Activated CD4-positive, alpha-beta T cell treated with anti-CD3 and anti-CD28 coated beads for 24 hours (primary cell): ENCODE measurements around the gene GASK1B.

Source experiments
- DNase-seq, 2 donors: peaks; one replicate each; pipeline ENCODE4 v3.0.0-alpha.2; 2020; ENCODE audit warnings: low read depth in 2 of 2

The GASK1B gene

DNA sequence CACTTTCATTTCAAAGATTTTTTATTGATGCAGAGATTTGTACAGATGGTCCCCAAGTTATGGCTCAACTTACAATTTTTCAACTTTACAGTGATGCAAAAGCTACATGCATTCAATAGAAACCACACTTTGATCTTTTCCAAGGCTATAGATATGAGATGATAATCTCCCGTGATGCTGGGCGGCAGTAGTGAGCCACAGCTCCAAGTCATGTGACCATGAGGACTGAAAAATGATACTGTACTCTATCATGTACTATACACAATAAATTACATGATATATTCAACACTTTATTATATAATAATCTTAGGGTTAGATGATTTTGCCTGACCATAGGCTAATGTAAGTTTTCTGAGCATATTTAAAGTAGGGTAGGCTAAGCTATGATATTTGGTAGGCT is 14.0 kb upstream of the GASK1B start:
- no peak for DNase-seq

- no peak for DNase-seq
Observed at GRCh38 chr4:158182736-158183135, 9.9 kb upstream of the GASK1B start.

- no peak for DNase-seq
Observed at GRCh38 chr4:158181906-158182305, 9.1 kb upstream of the GASK1B start.

GRCh38 chr4:158179465-158179864 is 6.6 kb upstream of the GASK1B start:
- DNase-seq = no peak

DNA sequence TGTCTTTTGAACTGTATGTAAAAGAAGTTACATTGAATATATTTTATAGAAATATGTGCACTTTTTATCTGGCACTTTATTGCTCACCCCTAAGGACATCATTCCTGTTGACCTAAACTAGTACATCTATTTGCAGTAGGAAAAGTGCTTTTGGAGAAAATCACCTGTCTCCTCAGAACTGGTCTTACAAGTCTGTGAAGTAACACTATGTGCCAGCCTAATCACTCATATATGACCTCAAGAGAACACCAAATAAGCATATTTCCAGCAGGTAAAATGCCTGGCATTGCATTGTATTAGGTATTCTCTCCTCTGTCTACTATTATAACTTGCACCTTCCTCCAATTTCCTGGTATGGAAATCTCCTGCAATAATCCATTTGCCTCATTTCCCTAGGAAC is 4.0 kb upstream of the GASK1B start:
- DNase-seq = no peak

GRCh38 chr4:158176108-158176507 is 3.3 kb upstream of the GASK1B start:
- no peak for DNase-seq

- peak in 1 of 2 donors; percentile 12 for DNase-seq
Observed at GRCh38 chr4:158170691-158171561, 1.9 kb downstream of the GASK1B start.

DNA sequence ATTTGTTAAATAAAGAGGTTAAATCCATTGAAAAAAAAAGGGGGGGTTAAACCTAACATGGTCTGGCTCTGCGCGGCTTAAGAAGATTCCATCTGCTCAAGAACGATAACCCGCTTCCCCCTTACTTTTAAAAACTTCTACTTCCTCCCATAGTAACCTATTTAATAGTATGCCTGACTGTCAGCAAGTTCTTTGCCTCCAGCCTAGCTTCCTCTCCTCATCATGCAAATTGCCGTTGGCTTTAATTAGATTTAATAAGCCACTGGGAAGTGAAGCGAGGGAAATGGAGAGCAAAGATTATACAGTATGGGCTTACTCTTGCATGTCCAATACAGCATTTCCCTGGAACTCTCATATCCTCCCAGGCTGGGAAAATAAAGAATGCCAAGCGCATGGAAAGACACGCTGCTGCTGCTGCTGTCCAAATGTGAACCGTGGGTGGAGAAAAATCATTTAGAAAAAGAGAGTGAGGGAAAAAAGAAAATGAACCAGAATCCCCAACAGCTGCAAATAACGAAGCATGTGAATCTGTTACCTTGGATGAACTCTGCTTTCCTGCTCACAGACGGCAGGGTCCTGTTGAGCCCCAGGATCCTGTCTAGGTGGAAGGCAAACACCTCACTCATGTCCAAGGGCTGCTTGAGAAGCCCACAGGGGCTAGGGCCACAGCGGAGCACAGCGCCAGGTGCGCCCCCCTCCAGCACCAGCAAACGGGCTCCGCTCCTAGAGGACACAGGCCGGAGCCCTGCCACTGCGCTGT is 2.7 kb downstream of the GASK1B start:
- no peak for DNase-seq

- DNase-seq = no peak
Observed at GRCh38 chr4:158169506-158169905, 3.3 kb downstream of the GASK1B start.

DNA sequence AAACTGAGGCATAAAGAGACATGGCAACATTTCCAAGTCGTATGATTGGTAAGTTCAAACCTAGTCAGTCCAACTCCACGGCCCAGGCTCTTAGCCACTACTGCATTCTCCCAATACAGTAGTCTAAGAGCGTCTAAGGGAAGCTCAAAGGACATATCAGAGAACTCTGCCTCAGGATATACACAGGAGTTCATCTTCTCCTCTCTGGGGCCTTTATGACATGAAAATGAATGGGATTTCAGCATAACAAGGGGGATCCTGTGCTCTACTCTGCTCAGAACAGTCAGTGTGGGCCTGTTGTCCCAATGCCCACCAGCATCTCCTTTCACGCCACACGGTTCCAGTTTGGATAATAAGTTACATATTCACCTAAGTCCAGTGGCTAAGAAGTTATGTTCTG is 4.2 kb downstream of the GASK1B start:
- no peak for DNase-seq

GRCh38 chr4:158166701-158167100 is 6.1 kb downstream of the GASK1B start:
- DNase-seq = no peak

GRCh38 chr4:158164768-158165213 is 8.0 kb downstream of the GASK1B start:
- DNase-seq = no peak

- DNase-seq = no peak
Observed at GRCh38 chr4:158163941-158164767, 8.7 kb downstream of the GASK1B start.

DNA sequence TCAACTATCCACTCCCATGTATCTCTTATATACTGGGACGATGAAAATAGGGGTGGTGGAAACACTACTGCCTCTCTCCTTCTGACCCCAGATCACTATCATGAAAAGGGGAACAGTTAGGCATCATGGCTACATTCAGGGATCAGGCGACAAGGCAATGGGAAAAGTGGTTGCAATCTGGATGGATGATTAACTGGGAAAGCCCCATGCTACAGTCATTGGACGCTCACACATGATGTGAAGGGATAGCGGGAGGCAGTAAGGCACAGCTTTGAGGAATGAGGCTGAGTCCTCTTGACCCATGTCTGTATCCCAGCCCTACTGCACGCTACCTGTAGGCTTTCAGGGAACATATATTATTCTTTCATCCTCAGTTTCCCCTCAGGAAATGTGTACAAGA is 10.2 kb downstream of the GASK1B start:
- DNase-seq = no peak

DNA sequence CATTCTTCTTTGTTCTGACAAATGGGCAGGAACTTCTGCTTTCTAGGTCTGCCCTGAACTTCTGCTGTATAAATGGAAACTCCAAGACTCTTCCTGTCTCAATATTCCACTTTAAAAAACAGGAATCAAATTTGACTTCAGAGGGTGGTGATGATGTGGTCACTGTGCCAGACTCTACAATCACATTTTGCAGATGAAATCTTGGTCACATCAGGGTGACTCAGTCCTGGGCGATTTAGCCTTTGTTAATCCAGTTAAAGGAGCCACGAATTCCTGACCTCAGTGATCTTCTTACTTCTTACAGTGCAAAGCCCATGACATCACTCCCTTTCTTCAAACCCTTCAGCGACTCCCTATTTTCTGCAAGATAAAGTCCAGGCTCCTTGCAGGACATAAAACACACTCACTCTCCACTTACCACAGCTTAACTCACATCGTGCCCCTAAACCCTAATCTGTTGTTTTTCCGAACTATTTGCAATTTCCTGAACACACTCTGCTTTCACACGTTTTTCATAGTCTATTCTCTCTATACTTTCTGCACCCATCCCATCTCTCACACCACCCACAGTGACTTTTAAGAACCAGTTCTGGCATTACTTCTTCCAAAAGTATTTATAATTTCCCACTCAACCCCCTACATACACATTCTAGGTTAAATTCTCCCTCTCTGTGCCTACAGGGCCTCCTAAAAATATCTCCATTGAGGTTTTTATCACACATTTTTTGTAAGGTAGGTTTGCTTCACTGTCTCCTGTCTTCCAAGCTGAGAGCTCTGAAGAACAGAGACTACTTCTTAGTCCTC is 11.1 kb downstream of the GASK1B start:
- DNase-seq = no peak

GRCh38 chr4:158159718-158160094 is 13.1 kb downstream of the GASK1B start:
- DNase-seq = no peak

- no peak for DNase-seq
Observed at GRCh38 chr4:158159054-158159717, 13.6 kb downstream of the GASK1B start.

- no peak for DNase-seq
Observed at GRCh38 chr4:158157412-158157811, 15.4 kb downstream of the GASK1B start.

GRCh38 chr4:158155656-158156356 is 17.0 kb downstream of the GASK1B start:
- DNase-seq = no peak

- DNase-seq = no peak
Observed at GRCh38 chr4:158147151-158147550, 25.7 kb downstream of the GASK1B start.
